GM19043 (cell line): ENCODE data around the gene NIPA2.

Source experiments
- ATAC-seq: cut with Tn5 transposase; IDR thresholded peaks from one replicate; pipeline ENCODE4 v1.9.1; 2021; ENCODE audit warnings: low read depth; ENCODE audit not compliant: unreplicated experiment

NIPA2 gene

GRCh38 chr15:22895465-22896190 is 57.2 kb downstream of the NIPA2 start:
- ATAC-seq = no peak

GRCh38 chr15:22902046-22902445 is 63.6 kb downstream of the NIPA2 start:
- no peak for ATAC-seq

GRCh38 chr15:22902578-22902977 is 64.1 kb downstream of the NIPA2 start:
- ATAC-seq = no peak

GRCh38 chr15:22902981-22903380 is 64.5 kb downstream of the NIPA2 start:
- no peak for ATAC-seq

- no peak for ATAC-seq
These were observed 65.0 kb downstream of the NIPA2 start for GRCh38 chr15:22903427-22903826.

- ATAC-seq = no peak
These were observed 65.6 kb downstream of the NIPA2 start for GRCh38 chr15:22903961-22904534.

GRCh38 chr15:22904736-22905135 is 66.3 kb downstream of the NIPA2 start:
- ATAC-seq = no peak

GRCh38 chr15:22907161-22907950 is 68.9 kb downstream of the NIPA2 start:
- ATAC-seq = no peak

GRCh38 chr15:22908830-22909229 is 70.4 kb downstream of the NIPA2 start:
- no peak for ATAC-seq

GRCh38 chr15:22911306-22911705 is 72.8 kb downstream of the NIPA2 start:
- no peak for ATAC-seq

GRCh38 chr15:22912256-22912655 is 73.8 kb downstream of the NIPA2 start:
- no peak for ATAC-seq

GRCh38 chr15:22913646-22914380 is 75.3 kb downstream of the NIPA2 start:
- ATAC-seq = no peak

- ATAC-seq = no peak
These were observed 77.5 kb downstream of the NIPA2 start for GRCh38 chr15:22915866-22916515.

- ATAC-seq = no peak
These were observed 78.3 kb downstream of the NIPA2 start for GRCh38 chr15:22916606-22917350.

GRCh38 chr15:22917556-22917955 is 79.1 kb downstream of the NIPA2 start:
- ATAC-seq = no peak
